ENCODE data around the gene OTOGL.
A peak's percentile ranks its signal among the peaks of the same experiment; 100 is the strongest.

Gene OTOGL

GRCh38 chr12:80401191-80401590 lies 301.9 kb downstream of the OTOGL start:
- no peak for DNase-seq

- DNase-seq: no peak
These were observed 305.3 kb downstream of the OTOGL start for GRCh38 chr12:80404629-80405028.

GRCh38 chr12:80406253-80406652 lies 306.9 kb downstream of the OTOGL start:
- DNase-seq: no peak

GRCh38 chr12:80411787-80412186 lies 312.4 kb downstream of the OTOGL start:
- DNase-seq: no peak

- DNase-seq: peak; percentile 8
These were observed 313.1 kb downstream of the OTOGL start for GRCh38 chr12:80412343-80412953.

- no peak for DNase-seq
These were observed 314.1 kb downstream of the OTOGL start for GRCh38 chr12:80413462-80413861.

GRCh38 chr12:80415466-80415865 lies 316.1 kb downstream of the OTOGL start:
- DNase-seq: no peak

GRCh38 chr12:80419644-80420043 lies 320.3 kb downstream of the OTOGL start:
- no peak for DNase-seq

- no peak for DNase-seq
These were observed 320.7 kb downstream of the OTOGL start for GRCh38 chr12:80420075-80420474.

- DNase-seq: no peak
These were observed 323.2 kb downstream of the OTOGL start for GRCh38 chr12:80422550-80422949.

Measured in DMS 273 treated with DMSO at 0.1 percent for 48 hours (cell line).